H1 (cell line): ENCODE measurements around the gene DISC1. TPM values are rescaled to one million over a fixed set of nuclear protein-coding genes. Genes with fewer than 3 reads are reported as not detected.

Experiments
- CTCF ChIA-PET: fragments of 300-600 bp; sonication (Branson Sonifier 250); formaldehyde crosslinking; loops from one replicate; lab custom pipeline; 2021; ENCODE audit not compliant: partially characterized antibody; lab: Charles Lee
- POLR2A ChIA-PET: fragments of 300-600 bp; sonication (Branson Sonifier 250); formaldehyde crosslinking; loops from one replicate; lab custom pipeline; 2021; ENCODE audit warnings: inconsistent platforms; ENCODE audit not compliant: partially characterized antibody; lab: Charles Lee
- DNase-seq, 2 experiments: peaks; one replicate each; pipeline versions ENCODE4 v3.0.0 to v3.0.0-alpha.2; 2010 to 2022; ENCODE audit warnings: low spot score in 2 of 2, low read depth in 1 of 2, mixed read lengths in 1 of 2
- FAIRE-seq: peaks from 2 replicates; lab custom pipeline; 2011; peaks lifted over from hg19 to GRCh38; lab: Jason Lieb, UNC
- H2AFZ ChIP-seq: 2 replicates; pipeline ENCODE4 v1.8.1; 2012; ENCODE audit warnings: low read length, inconsistent platforms
- H2AK5ac ChIP-seq: 2 replicates; pipeline ENCODE4 v1.6.1; 2013; ENCODE audit warnings: low read depth, low read length
- H2BK120ac ChIP-seq: replicated peaks from 2 replicates; pipeline ENCODE3; 2013; ENCODE audit warnings: low read depth, low read length, inconsistent platforms
- H2BK12ac ChIP-seq: 2 replicates; pipeline ENCODE4 v1.6.1; 2013; ENCODE audit warnings: low read depth, low read length
- H2BK15ac ChIP-seq: 2 replicates; pipeline ENCODE4 v1.6.1; 2013; ENCODE audit warnings: low read length
- H2BK20ac ChIP-seq: 2 replicates; pipeline ENCODE4 v1.6.1; 2013; ENCODE audit warnings: low read length
- H2BK5ac ChIP-seq: 2 replicates; pipeline ENCODE4 v1.6.1; 2013; ENCODE audit warnings: low read depth, low read length
- H3K14ac ChIP-seq: 2 replicates; pipeline ENCODE4 v1.6.1; 2013; ENCODE audit warnings: inconsistent platforms; ENCODE audit not compliant: insufficient read length
- H3K18ac ChIP-seq: 2 replicates; pipeline ENCODE4 v1.6.1; 2013; ENCODE audit warnings: low read length; ENCODE audit errors: extremely low read depth
- H3K23ac ChIP-seq: 2 replicates; pipeline ENCODE4 v1.6.1; 2013; ENCODE audit warnings: inconsistent platforms; ENCODE audit not compliant: insufficient read length
- H3K23me2 ChIP-seq: 2 replicates; pipeline ENCODE4 v1.6.1; 2013; ENCODE audit warnings: low read depth, low read length
- H3K27ac ChIP-seq: 2 replicates; pipeline ENCODE4 v1.6.1; 2011; ENCODE audit warnings: low read depth, low read length, inconsistent platforms
- H3K27me3 ChIP-seq, 4 experiments: replicated peaks in 1 of 4; 1 replicate in 1 of 4; 2 replicates in 3 of 4; pipeline versions ENCODE4 v1.6.1 to v1.8.1; 2011 to 2013; ENCODE audit warnings: low read length in 3 of 4, mild to moderate bottlenecking in 3 of 4, inconsistent platforms in 2 of 4, mixed read lengths in 2 of 4, moderate library complexity in 1 of 4; ENCODE audit not compliant: control insufficient read depth in 3 of 4, insufficient read depth in 3 of 4; ENCODE audit errors: extremely low read depth in 1 of 4
- H3K36me3 ChIP-seq, 4 experiments: 2 replicates each; pipeline versions ENCODE4 v1.6.1 to v1.8.1; 2011 to 2013; ENCODE audit warnings: mild to moderate bottlenecking in 4 of 4, low read length in 3 of 4, moderate library complexity in 2 of 4, control low read depth in 1 of 4, inconsistent platforms in 1 of 4; ENCODE audit not compliant: insufficient read depth in 4 of 4, control insufficient read depth in 2 of 4
- H3K4ac ChIP-seq: replicated peaks from 2 replicates; pipeline ENCODE3; 2013; ENCODE audit warnings: low read length, low read depth, mixed read lengths, inconsistent platforms; ENCODE audit not compliant: insufficient read length
- H3K4me1 ChIP-seq, 4 experiments: replicated peaks in 1 of 4; 1 replicate in 1 of 4; 2 replicates in 3 of 4; pipeline versions ENCODE4 v1.6.1 to v1.8.1; 2011 to 2013; ENCODE audit warnings: low read length in 3 of 4, inconsistent platforms in 2 of 4, mixed read lengths in 1 of 4; ENCODE audit not compliant: insufficient read depth in 4 of 4, control insufficient read depth in 3 of 4
- H3K4me2 ChIP-seq, 2 experiments: 2 replicates each; pipeline versions ENCODE4 v1.6.1 to v1.8.1; 2011 to 2013; ENCODE audit warnings: low read depth in 2 of 2, low read length in 2 of 2, control low read depth in 1 of 2, inconsistent platforms in 1 of 2, mild to moderate bottlenecking in 1 of 2; ENCODE audit not compliant: insufficient read depth in 1 of 2
- H3K4me3 ChIP-seq, 4 experiments: fragments of 200-600, 300-600 bp in 1 of 4; sonication (generic), shearing (Covaris generic), sonication (Bioruptor Twin) in 1 of 4; 2 replicates each; pipeline versions ENCODE4 v1.5.1 to v1.8.1; 2011 to 2016; ENCODE audit warnings: low read length in 4 of 4, low read depth in 3 of 4, control low read depth in 2 of 4, inconsistent platforms in 2 of 4, mild to moderate bottlenecking in 2 of 4, mixed read lengths in 1 of 4, moderate library complexity in 1 of 4; ENCODE audit not compliant: insufficient read depth in 2 of 4; ENCODE audit errors: extremely low read depth in 1 of 4
- H3K56ac ChIP-seq: replicated peaks from 2 replicates; pipeline ENCODE3; 2013; ENCODE audit warnings: low read depth, mild to moderate bottlenecking, mixed read lengths, low read length, inconsistent platforms; ENCODE audit not compliant: insufficient read length
- H3K79me1 ChIP-seq: 2 replicates; pipeline ENCODE4 v1.6.1; 2013; ENCODE audit warnings: low read depth, low read length, control low read depth
- H3K79me2 ChIP-seq, 2 experiments: 2 replicates each; pipeline versions ENCODE4 v1.6.1 to v1.8.1; 2012 to 2013; ENCODE audit warnings: low read length in 2 of 2, mild to moderate bottlenecking in 2 of 2, inconsistent platforms in 1 of 2; ENCODE audit not compliant: insufficient read depth in 2 of 2, control insufficient read depth in 1 of 2
- H3K9ac ChIP-seq, 4 experiments: replicated peaks in 1 of 4; 1 replicate in 1 of 4; 2 replicates in 3 of 4; pipeline versions ENCODE4 v1.6.1 to v1.8.1; 2011 to 2013; ENCODE audit warnings: low read depth in 3 of 4, low read length in 3 of 4, control low read depth in 2 of 4, mild to moderate bottlenecking in 2 of 4, moderate library complexity in 2 of 4, inconsistent platforms in 1 of 4; ENCODE audit errors: extremely low read depth in 1 of 4
- H3K9me3 ChIP-seq, 2 experiments: 2 replicates each; pipeline versions ENCODE4 v1.6.1 to v1.8.1; 2012 to 2013; ENCODE audit warnings: mild to moderate bottlenecking in 2 of 2, moderate library complexity in 2 of 2, control low read depth in 1 of 2, inconsistent platforms in 1 of 2, low read depth in 1 of 2, low read length in 1 of 2, mixed read lengths in 1 of 2; ENCODE audit not compliant: insufficient read depth in 2 of 2
- H4K20me1 ChIP-seq, 2 experiments: replicated peaks in 1 of 2; 2 replicates each; pipeline versions ENCODE3 to v1.8.1; 2011 to 2013; ENCODE audit warnings: inconsistent platforms in 2 of 2, low read length in 2 of 2, mild to moderate bottlenecking in 1 of 2; ENCODE audit not compliant: insufficient read depth in 2 of 2, control insufficient read depth in 1 of 2
- H4K5ac ChIP-seq: 2 replicates; pipeline ENCODE4 v1.6.1; 2013; ENCODE audit warnings: low read length, low read depth, mixed read lengths, inconsistent platforms; ENCODE audit not compliant: insufficient read length
- H4K8ac ChIP-seq: 2 replicates; pipeline ENCODE4 v1.8.0; 2013; ENCODE audit warnings: mild to moderate bottlenecking, moderate library complexity, low read length, inconsistent platforms; ENCODE audit not compliant: insufficient read depth; ENCODE audit errors: extremely low read depth
- H4K91ac ChIP-seq: replicated peaks from 2 replicates; pipeline ENCODE3; 2013; ENCODE audit warnings: low read length, mixed read lengths, inconsistent platforms; ENCODE audit not compliant: insufficient read length
- CEBPB ChIP-seq: IDR thresholded peaks from 2 replicates; pipeline ENCODE4 v1.6.1; 2012; ENCODE audit warnings: low read depth, low read length
- CREB1 ChIP-seq: IDR thresholded peaks from 2 replicates; pipeline ENCODE4 v1.6.1; 2012; ENCODE audit warnings: inconsistent platforms
- EGR1 ChIP-seq: IDR thresholded peaks from 2 replicates; pipeline ENCODE4 v1.6.1; 2011; ENCODE audit warnings: low read depth, low read length, borderline replicate concordance
- GABPA ChIP-seq: IDR thresholded peaks from 2 replicates; pipeline ENCODE4 v1.6.1; 2011; ENCODE audit warnings: mild to moderate bottlenecking, low read length, moderate library complexity, borderline replicate concordance; ENCODE audit not compliant: insufficient read depth
- HDAC2 ChIP-seq, 2 experiments: fragments of 300-600 bp in 1 of 2; sonication (generic) in 1 of 2; IDR thresholded peaks; 2 replicates each; pipeline ENCODE4 v1.6.1; 2011 to 2012; ENCODE audit warnings: low read depth in 2 of 2, low read length in 2 of 2, mild to moderate bottlenecking in 2 of 2, moderate library complexity in 2 of 2, borderline replicate concordance in 1 of 2, inconsistent platforms in 1 of 2
- KDM5A ChIP-seq: fragments of 200-600 bp; IDR thresholded peaks from 2 replicates; pipeline ENCODE4 v1.7.1; 2012; ENCODE audit warnings: mild to moderate bottlenecking, low read length, inconsistent platforms, mixed read lengths
- TBP ChIP-seq: IDR thresholded peaks from 2 replicates; pipeline ENCODE4 v1.6.1; 2011; ENCODE audit warnings: low read depth, low read length, improper control_type of control experiment
- USF2 ChIP-seq: IDR thresholded peaks from 2 replicates; pipeline ENCODE4 v1.6.1; 2011; ENCODE audit warnings: low read length, improper control_type of control experiment
- ZNF274 ChIP-seq: IDR thresholded peaks from 2 replicates; pipeline ENCODE4 v1.7.0; 2012; ENCODE audit warnings: low read length, borderline replicate concordance; ENCODE audit errors: extremely low read depth
- WGBS, 2 experiments: shearing (Covaris generic) in 1 of 2; methylation state at CpG; one replicate each; pipeline versions ENCODE4 v1.1.6 to v1.1.7; 2013 to 2015; ENCODE audit warnings: low lambda C conversion rate in 2 of 2, mixed read lengths in 2 of 2, inconsistent platforms in 1 of 2, low coverage in 1 of 2, missing lambda C conversion rate in 1 of 2; ENCODE audit not compliant: insufficient replicate concordance in 2 of 2, insufficient coverage in 1 of 2, insufficient read length in 1 of 2; ENCODE audit errors: extremely low coverage in 1 of 2, missing lambda C conversion rate in 1 of 2; 5-methylcytosine and 5-hydroxymethylcytosine counted together
- polyA plus RNA-seq, 7 experiments: library from polyadenylated mRNA; depleted of rRNA in 3 of 7; stranded (reverse) in 5 of 7; unstranded in 2 of 7; fragments of >200 nt in 5 of 7; fragments of 200-250 nt in 2 of 7; gene quantifications; 1 replicate in 5 of 7; 2 replicates in 1 of 7; 4 replicates in 1 of 7; pipeline versions ENCODE4 v1.2.1 to v1.2.3, GENCODE V29; 2011 to 2013; ENCODE audit warnings: missing spikeins in 2 of 7, mixed read lengths in 2 of 7
- total RNA-seq: library from RNA; stranded (reverse); fragmentation: NEBNext Ultra II Directional; extraction: Animal tissue kit (Norgen Biotek cat#: 25700); gene quantifications from 2 replicates; pipeline ENCODE4 v1.2.1, GENCODE V29; 2021

DISC1 gene
- total and polyA plus RNA-seq, 2 of the 8 experiments (the other 6 are each of a cell fraction or from before 2014, with no cell fraction given): 1.1 to 3.5 TPM

- H2AFZ ChIP-seq: no peak overlapping the region
- no peak overlapping the region for H4K5ac ChIP-seq
- no peaks in the 10 kb centered on the region for H4K20me1 ChIP-seq
- H3K4me2 ChIP-seq: no peak overlapping the region
- H3K79me1 ChIP-seq: no peaks in the 10 kb centered on the region
- H2BK5ac ChIP-seq: no peak overlapping the region
- no peak overlapping the region for H3K18ac ChIP-seq
- H3K23ac ChIP-seq: no peak overlapping the region
- no peaks in the 10 kb centered on the region; a peak in 1 of 7 replicates for H3K27me3 ChIP-seq
- H2AK5ac ChIP-seq: no peak overlapping the region
- H2BK120ac ChIP-seq: no peak overlapping the region
- no peak for DNase-seq
- H3K9me3 ChIP-seq: no peaks in the 10 kb centered on the region
- no peak overlapping the region for H3K4ac ChIP-seq
- H4K8ac ChIP-seq: no peak overlapping the region
- no peak overlapping the region for H3K4me3 ChIP-seq
- H2BK12ac ChIP-seq: no peak overlapping the region
- ChIA-PET POLR2A (no interaction called here), CTCF (interaction anchor here (0.9 kb wide), 1 partner anchor 146 kb away, joined by 6 read pairs; no protein-coding TSS in a partner anchor)
- H4K91ac ChIP-seq: no peak overlapping the region
- 94% methylated on average over 2 of the region's 2 CpGs; no CpG with 5 or more reads in 1 of the 2 experiments for WGBS, 2 experiments
- no peak overlapping the region for H3K56ac ChIP-seq
- H3K4me1 ChIP-seq: no peaks in the 10 kb centered on the region
- H3K14ac ChIP-seq: no peak overlapping the region
- H3K9ac ChIP-seq: no peak overlapping the region
- no peak overlapping the region for H3K27ac ChIP-seq
- H2BK20ac ChIP-seq: no peak overlapping the region
- H3K36me3 ChIP-seq: no peaks in the 10 kb centered on the region
- no peaks in the 10 kb centered on the region for H3K79me2 ChIP-seq
- H2BK15ac ChIP-seq: no peak overlapping the region
- no peaks in the 10 kb centered on the region for H3K23me2 ChIP-seq
- FAIRE-seq: no peak
- no peak for TF ChIP-seq CEBPB
- TF ChIP-seq KDM5A: no peak
- TF ChIP-seq CREB1: no peak
- no peak for TF ChIP-seq USF2
- TF ChIP-seq ZNF274: no peak
- no peak for TF ChIP-seq GABPA
- no peak for TF ChIP-seq TBP
- no peak for TF ChIP-seq EGR1
- no peak for TF ChIP-seq HDAC2 (IDR thresholded peaks at IDR 0.05; ENCODE audit: borderline replicate concordance in 1 of 2, low read depth in 2 of 2, low read length in 2 of 2)
These were observed 16.2 kb upstream of the DISC1 start for GRCh38 chr1:231610388-231610787.
